Duodenal mucosa (tissue), 2 donors: ENCODE measurements around the gene FRY.

ENCODE experiments used
- H3K27ac ChIP-seq: one replicate; pipeline ENCODE4 v1.7.0; 2013; ENCODE audit warnings: low read depth, low read length
- H3K27me3 ChIP-seq, 2 donors: one replicate each; pipeline ENCODE4 v1.7.0; 2013; ENCODE audit warnings: low read length in 2 of 2, control low read depth in 1 of 2; ENCODE audit not compliant: insufficient read depth in 2 of 2, control insufficient read depth in 1 of 2
- H3K36me3 ChIP-seq, 2 donors: one replicate each; pipeline ENCODE4 v1.7.0; 2013; ENCODE audit warnings: low read length in 2 of 2, control low read depth in 1 of 2; ENCODE audit not compliant: insufficient read depth in 2 of 2, control insufficient read depth in 1 of 2
- H3K4me1 ChIP-seq, 2 donors: one replicate each; pipeline ENCODE4 v1.7.0; 2013; ENCODE audit warnings: low read length in 2 of 2, control low read depth in 1 of 2; ENCODE audit not compliant: insufficient read depth in 2 of 2, control insufficient read depth in 1 of 2
- H3K4me3 ChIP-seq, 2 donors: one replicate each; pipeline ENCODE4 v1.7.0; 2013; ENCODE audit warnings: low read length in 2 of 2, low read depth in 1 of 2
- H3K9ac ChIP-seq, 2 donors: one replicate each; pipeline ENCODE4 v1.7.0; 2013; ENCODE audit warnings: low read length in 2 of 2, low read depth in 1 of 2
- H3K9me3 ChIP-seq, 2 donors: one replicate each; pipeline ENCODE4 v1.7.0; 2013; ENCODE audit warnings: low read length in 2 of 2, control low read depth in 1 of 2; ENCODE audit not compliant: control insufficient read depth in 1 of 2

The FRY gene

GRCh38 chr13:32212421-32212820 lies 180.8 kb downstream of the FRY start:
- H3K4me1 ChIP-seq = no peaks in the 10 kb centered on the region
- H3K9ac ChIP-seq = no peak overlapping the region
- H3K36me3 ChIP-seq = peaks cover 0 to 3% of the 10 kb centered on the region in 2 donors
- H3K27ac ChIP-seq = no peak overlapping the region
- H3K9me3 ChIP-seq = no peaks in the 10 kb centered on the region
- H3K4me3 ChIP-seq = no peak overlapping the region
- H3K27me3 ChIP-seq = no peaks in the 10 kb centered on the region

- Histone ChIP-seq H3K27ac (no peak overlapping the region), H3K4me3 (no peak overlapping the region), H3K9me3 (no peaks in the 10 kb centered on the region), H3K36me3 (peaks cover 0 to 3% of the 10 kb centered on the region in 2 donors), H3K9ac (no peak overlapping the region), H3K27me3 (no peaks in the 10 kb centered on the region), H3K4me1 (no peaks in the 10 kb centered on the region)
These were observed 182.1 kb downstream of the FRY start for GRCh38 chr13:32213626-32214025.

GRCh38 chr13:32214071-32214470 lies 182.5 kb downstream of the FRY start:
- H3K27me3 ChIP-seq = no peaks in the 10 kb centered on the region
- H3K9me3 ChIP-seq = no peaks in the 10 kb centered on the region
- H3K4me1 ChIP-seq = no peaks in the 10 kb centered on the region
- H3K27ac ChIP-seq = no peak overlapping the region
- no peak overlapping the region for H3K4me3 ChIP-seq
- peaks cover 0 to 3% of the 10 kb centered on the region in 2 donors for H3K36me3 ChIP-seq
- H3K9ac ChIP-seq = no peak overlapping the region

- Histone ChIP-seq H3K27ac (no peak overlapping the region), H3K36me3 (peaks cover 0 to 3% of the 10 kb centered on the region in 2 donors), H3K9me3 (no peaks in the 10 kb centered on the region), H3K4me1 (no peaks in the 10 kb centered on the region), H3K4me3 (no peak overlapping the region), H3K27me3 (no peaks in the 10 kb centered on the region), H3K9ac (no peak overlapping the region)
These were observed 184.7 kb downstream of the FRY start for GRCh38 chr13:32216281-32216680.

GRCh38 chr13:32222046-32222676 lies 190.6 kb downstream of the FRY start:
- Histone ChIP-seq H3K4me3 (no peak overlapping the region), H3K9ac (no peak overlapping the region), H3K9me3 (no peaks in the 10 kb centered on the region), H3K27me3 (no peaks in the 10 kb centered on the region), H3K36me3 (no peaks in the 10 kb centered on the region), H3K4me1 (no peaks in the 10 kb centered on the region), H3K27ac (no peak overlapping the region)

GRCh38 chr13:32224916-32225315 lies 193.3 kb downstream of the FRY start:
- no peak overlapping the region for H3K9ac ChIP-seq
- H3K4me3 ChIP-seq = no peak overlapping the region
- H3K27me3 ChIP-seq = no peaks in the 10 kb centered on the region
- no peaks in the 10 kb centered on the region for H3K4me1 ChIP-seq
- H3K9me3 ChIP-seq = no peaks in the 10 kb centered on the region
- H3K36me3 ChIP-seq = no peaks in the 10 kb centered on the region
- no peak overlapping the region for H3K27ac ChIP-seq

GRCh38 chr13:32225481-32225931 lies 193.9 kb downstream of the FRY start:
- H3K9ac ChIP-seq = no peak overlapping the region
- H3K36me3 ChIP-seq = no peaks in the 10 kb centered on the region
- no peaks in the 10 kb centered on the region for H3K27me3 ChIP-seq
- H3K27ac ChIP-seq = no peak overlapping the region
- H3K9me3 ChIP-seq = no peaks in the 10 kb centered on the region
- no peaks in the 10 kb centered on the region for H3K4me1 ChIP-seq
- no peak overlapping the region for H3K4me3 ChIP-seq

GRCh38 chr13:32228330-32229041 lies 196.9 kb downstream of the FRY start:
- Histone ChIP-seq H3K27me3 (no peaks in the 10 kb centered on the region), H3K36me3 (no peaks in the 10 kb centered on the region), H3K9ac (no peak overlapping the region), H3K4me3 (no peak overlapping the region), H3K4me1 (no peaks in the 10 kb centered on the region), H3K27ac (no peak overlapping the region), H3K9me3 (no peaks in the 10 kb centered on the region)

- Histone ChIP-seq H3K4me3 (no peak overlapping the region), H3K36me3 (no peaks in the 10 kb centered on the region), H3K9me3 (no peaks in the 10 kb centered on the region), H3K27ac (no peak overlapping the region), H3K9ac (no peak overlapping the region), H3K27me3 (no peaks in the 10 kb centered on the region), H3K4me1 (no peaks in the 10 kb centered on the region)
These were observed 197.9 kb downstream of the FRY start for GRCh38 chr13:32229443-32229842.

GRCh38 chr13:32232263-32232662 lies 200.7 kb downstream of the FRY start:
- H3K9ac ChIP-seq = no peak overlapping the region
- no peaks in the 10 kb centered on the region for H3K4me1 ChIP-seq
- H3K4me3 ChIP-seq = no peak overlapping the region
- H3K9me3 ChIP-seq = no peaks in the 10 kb centered on the region
- H3K27ac ChIP-seq = no peak overlapping the region
- peaks cover 0 to under 1% of the 10 kb centered on the region in 2 donors for H3K36me3 ChIP-seq
- H3K27me3 ChIP-seq = no peaks in the 10 kb centered on the region
